Measurements from ENCODE around the gene FPR1. TPM values are rescaled to one million over a fixed set of nuclear protein-coding genes. Genes with fewer than 3 reads are reported as not detected.

Gene FPR1, protein sequence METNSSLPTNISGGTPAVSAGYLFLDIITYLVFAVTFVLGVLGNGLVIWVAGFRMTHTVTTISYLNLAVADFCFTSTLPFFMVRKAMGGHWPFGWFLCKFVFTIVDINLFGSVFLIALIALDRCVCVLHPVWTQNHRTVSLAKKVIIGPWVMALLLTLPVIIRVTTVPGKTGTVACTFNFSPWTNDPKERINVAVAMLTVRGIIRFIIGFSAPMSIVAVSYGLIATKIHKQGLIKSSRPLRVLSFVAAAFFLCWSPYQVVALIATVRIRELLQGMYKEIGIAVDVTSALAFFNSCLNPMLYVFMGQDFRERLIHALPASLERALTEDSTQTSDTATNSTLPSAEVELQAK
- total RNA-seq, result not detected in 2 replicates

GRCh38 chr19:51751655-51752054 is at the start of gene FPR1:
Gene FPR1, minus strand, starts transcription at chr19:51751878. Its CDS starts 4,884 bp downstream, at chr19:51746994.

DNA sequence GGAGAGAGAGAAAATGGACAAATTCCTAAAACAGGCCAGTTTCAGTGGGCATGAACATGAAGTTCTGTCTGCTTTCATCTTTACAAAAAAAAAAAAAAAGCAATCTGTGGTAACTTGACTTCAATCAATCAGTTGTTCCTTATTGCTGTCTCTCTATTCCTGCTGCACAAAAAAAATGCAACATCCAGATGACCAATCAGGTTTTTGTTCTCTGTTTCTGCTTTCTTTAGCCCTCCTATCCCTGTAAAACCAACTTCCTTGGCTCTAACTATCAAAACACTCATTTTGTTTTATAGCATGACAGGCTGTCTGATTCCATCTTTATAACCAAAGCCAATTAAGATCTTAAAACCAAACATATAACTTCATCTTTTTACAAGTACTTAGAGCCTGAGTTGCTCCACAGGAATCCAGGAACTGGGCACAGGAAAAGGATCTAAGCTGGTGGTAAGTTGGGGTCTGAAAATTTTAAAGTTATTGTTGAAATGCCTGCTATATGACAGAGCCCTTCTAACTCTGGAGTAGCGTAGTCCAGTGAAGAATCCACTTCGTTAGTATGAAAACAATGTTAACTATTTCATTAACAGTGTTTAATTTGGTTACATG is 43.3 kb upstream of the FPR1 start, which contains the start of gene FPR3:
Gene FPR3 (plus strand): TSS at position 273 of the 606 bp plus-strand sequence. CDS start 28,592 bp downstream, outside the sequence.

GRCh38 chr19:51760697-51761356 is 9.1 kb upstream of the FPR1 start, which contains the start of gene FPR2:
Gene FPR2, plus strand, starts transcription at chr19:51761180. Its CDS starts 7,479 bp downstream, at chr19:51768659.

Other genes starting within 250 kb of the FPR1 start
- gene SIGLEC6, start 220.2 kb downstream of the FPR1 start, total RNA-seq, result not detected in 2 replicates
- 3.5 and 4.5 TPM in 2 replicates for gene ZNF175, start 180.6 kb downstream of the FPR1 start, total RNA-seq
- gene SIGLEC5, start 121.5 kb downstream of the FPR1 start, total RNA-seq, result not detected in 2 replicates
- not detected in 2 replicates for gene SIGLEC14, start 105.1 kb downstream of the FPR1 start, total RNA-seq
- 4.8 and 6.4 TPM in 2 replicates for gene SPACA6, start 58.5 kb downstream of the FPR1 start, total RNA-seq
- under 0.01 TPM in 1 of 2 replicates, not detected in the other for gene HAS1, start 27.9 kb downstream of the FPR1 start, total RNA-seq
- not detected in 2 replicates for gene FPR2, start 9.3 kb upstream of the FPR1 start, total RNA-seq
- gene FPR3, start 43.3 kb upstream of the FPR1 start, total RNA-seq, result under 0.01 and 0.09 TPM in 2 replicates
- 3.1 and 4.2 TPM in 2 replicates for gene ZNF577, start 136.1 kb upstream of the FPR1 start, total RNA-seq
- 7.4 and 11.0 TPM in 2 replicates for gene ZNF649, start 153.1 kb upstream of the FPR1 start, total RNA-seq
- 8.5 and 10.5 TPM in 2 replicates for gene ZNF613, start 175.6 kb upstream of the FPR1 start, total RNA-seq
- 11.2 and 13.0 TPM in 2 replicates for gene ZNF350, start 235.0 kb upstream of the FPR1 start, total RNA-seq